ENCODE data around the gene ARRDC2. TPM values are rescaled to one million over a fixed set of nuclear protein-coding genes. Genes with fewer than 3 reads are reported as not detected.
A peak's percentile ranks its signal among the peaks of the same experiment; 100 is the strongest.

The ARRDC2 gene
- 2.8 TPM for total RNA-seq (ENCODE audit: unreplicated experiment)
- long read RNA-seq, partial matches to known transcripts: 0 of 1 reads
- long read RNA-seq, other reads (novel, unspliced or antisense): 0 of 1 reads

DNA sequence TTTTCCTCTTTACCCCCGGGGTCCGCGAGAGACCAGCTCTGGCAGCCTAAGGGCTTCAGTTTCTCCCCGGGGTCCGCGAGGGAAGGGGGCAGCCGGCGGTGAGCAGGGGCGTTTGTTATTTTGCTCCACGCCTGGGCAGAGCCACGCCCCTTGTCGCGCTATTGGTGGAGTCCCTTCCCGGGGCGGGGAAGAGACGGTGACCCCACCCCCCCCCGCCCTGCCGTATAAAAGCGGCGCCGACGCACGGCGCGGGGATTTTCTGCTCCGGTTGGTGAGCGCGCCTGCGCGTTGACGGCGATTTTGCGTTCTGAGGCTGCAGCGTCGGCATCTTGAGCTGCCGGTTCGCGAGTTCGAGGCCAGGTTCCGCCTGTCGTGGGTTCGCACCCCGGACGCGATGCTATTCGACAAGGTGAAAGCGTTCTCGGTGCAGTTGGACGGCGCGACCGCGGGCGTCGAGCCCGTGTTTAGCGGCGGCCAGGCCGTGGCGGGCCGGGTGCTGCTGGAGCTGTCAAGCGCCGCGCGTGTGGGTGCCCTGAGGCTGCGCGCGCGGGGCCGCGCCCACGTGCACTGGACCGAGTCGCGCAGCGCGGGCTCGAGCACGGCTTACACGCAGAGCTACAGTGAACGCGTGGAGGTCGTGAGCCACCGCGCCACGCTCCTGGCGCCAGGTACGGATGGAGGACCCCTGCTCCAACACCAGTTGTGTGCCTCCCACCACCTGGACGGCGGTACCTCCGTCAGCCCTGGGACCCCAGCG is at the start of gene ARRDC2:
ARRDC2 (plus strand) TSS at position 254 of the 757 bp plus-strand sequence; CDS start at position 395, 141 bp downstream.
- DNase-seq (ENCODE audit: low spot score): peak; percentile 83
- peaks cover 3% of the 10 kb centered on the region for H3K4me1 Mint-ChIP-seq (ENCODE audit: unreplicated experiment)
- peaks cover 3% of the 10 kb centered on the region for H3K36me3 Mint-ChIP-seq (ENCODE audit: low read depth, unreplicated experiment)
- H3K27me3 Mint-ChIP-seq (ENCODE audit: unreplicated experiment): peaks cover 9% of the 10 kb centered on the region
- H3K4me3 Mint-ChIP-seq (ENCODE audit: unreplicated experiment): peak within 1 kb of the TSS; percentile 90
- TF ChIP-seq CTCF (IDR thresholded peaks at IDR 0.05; ENCODE audit: unreplicated experiment): no peak
- no peak within 1 kb of the TSS for H3K27ac Mint-ChIP-seq (ENCODE audit: unreplicated experiment)
- H3K9me3 Mint-ChIP-seq (ENCODE audit: unreplicated experiment): no peaks in the 10 kb centered on the region

DNA sequence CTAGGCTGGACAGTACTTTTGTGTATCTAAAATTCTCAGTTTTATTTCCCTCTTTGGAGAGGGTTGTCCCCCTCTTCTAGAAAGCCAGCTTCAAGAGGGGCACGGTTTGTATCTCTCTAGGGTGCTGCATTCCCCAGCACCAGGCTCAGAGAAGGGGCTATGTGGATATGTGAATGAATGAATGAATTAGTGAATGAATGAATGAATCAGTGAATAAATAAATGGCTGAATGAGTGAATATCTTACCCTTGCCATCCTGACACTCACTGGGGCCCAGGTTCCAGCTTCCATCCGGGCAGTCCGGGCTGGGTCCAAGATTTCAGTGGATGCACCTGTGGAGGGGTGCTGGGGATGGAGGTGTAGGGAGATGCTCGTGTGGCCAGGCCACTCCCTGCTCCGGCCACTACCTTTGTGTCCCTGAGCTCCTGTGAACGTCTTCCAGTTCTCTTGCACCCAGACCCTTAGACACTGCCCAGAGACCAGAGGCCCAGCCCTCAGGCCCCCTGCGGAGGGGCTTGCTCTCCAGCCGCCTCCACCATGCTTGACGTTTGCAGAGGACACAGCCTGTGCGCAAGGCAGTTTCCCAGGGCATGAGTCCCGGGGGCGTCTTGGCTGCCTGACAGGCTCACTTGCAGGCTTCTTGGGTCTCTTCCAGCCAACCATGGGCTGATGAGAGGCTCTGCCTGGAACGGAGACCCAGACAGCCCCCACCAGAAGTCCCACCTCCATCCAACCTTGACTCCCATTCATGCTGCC is 43.9 kb upstream of the ARRDC2 start:
- no peak for TF ChIP-seq CTCF (IDR thresholded peaks at IDR 0.05; ENCODE audit: unreplicated experiment)
- Mint-ChIP-seq H3K27me3 (ENCODE audit: unreplicated experiment) (peaks cover 2% of the 10 kb centered on the region), H3K4me1 (ENCODE audit: unreplicated experiment) (peaks cover 15% of the 10 kb centered on the region), H3K27ac (ENCODE audit: unreplicated experiment) (no peak overlapping the region), H3K4me3 (ENCODE audit: unreplicated experiment) (no peak overlapping the region), H3K36me3 (ENCODE audit: low read depth, unreplicated experiment) (no peaks in the 10 kb centered on the region), H3K9me3 (ENCODE audit: unreplicated experiment) (no peaks in the 10 kb centered on the region)
- DNase-seq (ENCODE audit: low spot score): no peak

DNA sequence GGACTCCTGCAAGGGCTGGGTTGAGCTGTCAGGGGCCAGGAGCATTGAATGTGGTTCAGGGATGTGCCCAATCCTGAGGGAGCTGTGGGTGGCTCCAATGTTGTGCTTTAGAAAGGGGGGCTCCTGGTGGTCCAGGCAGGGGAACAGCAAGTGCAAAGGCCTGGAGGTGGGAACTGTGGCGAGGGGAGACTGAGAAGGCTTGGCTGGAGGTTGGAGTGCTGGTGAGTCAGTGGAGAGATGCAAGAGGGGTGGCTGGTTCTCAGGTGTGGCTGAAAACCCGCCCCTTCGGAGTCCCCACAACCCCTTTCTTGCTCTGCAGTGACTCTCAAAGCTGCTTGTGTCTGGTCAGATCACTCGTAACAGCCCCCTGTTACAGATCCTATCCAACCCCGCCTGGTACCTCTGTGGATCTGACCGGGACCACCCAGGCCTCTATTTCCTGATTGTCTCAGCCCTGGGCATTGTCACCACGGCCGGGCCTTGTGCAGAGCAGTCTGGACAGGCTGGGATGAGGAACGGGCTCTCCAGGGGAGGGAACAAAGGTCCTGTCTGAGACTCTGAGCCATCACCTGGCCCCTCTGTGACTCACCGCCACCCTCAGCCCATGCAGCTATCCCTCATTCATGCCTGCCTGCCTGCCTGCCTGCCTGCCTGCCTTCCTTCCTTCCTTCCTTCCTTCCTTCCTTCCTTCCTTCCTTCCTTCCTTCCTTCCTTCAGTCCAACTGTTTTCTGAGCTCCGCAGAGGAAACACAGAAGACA is 42.4 kb upstream of the ARRDC2 start:
- H3K27me3 Mint-ChIP-seq (ENCODE audit: unreplicated experiment): peaks cover 2% of the 10 kb centered on the region
- H3K4me1 Mint-ChIP-seq (ENCODE audit: unreplicated experiment): peaks cover 15% of the 10 kb centered on the region
- no peak for TF ChIP-seq CTCF (IDR thresholded peaks at IDR 0.05; ENCODE audit: unreplicated experiment)
- no peaks in the 10 kb centered on the region for H3K36me3 Mint-ChIP-seq (ENCODE audit: low read depth, unreplicated experiment)
- peak overlapping the region; percentile 89 for H3K4me3 Mint-ChIP-seq (ENCODE audit: unreplicated experiment)
- peak overlapping the region; percentile 62 for H3K27ac Mint-ChIP-seq (ENCODE audit: unreplicated experiment)
- peak; percentile 23 for DNase-seq (ENCODE audit: low spot score)
- H3K9me3 Mint-ChIP-seq (ENCODE audit: unreplicated experiment): no peaks in the 10 kb centered on the region

GRCh38 chr19:17966129-17966483 is 41.9 kb upstream of the ARRDC2 start:
- peak overlapping the region; percentile 89 for H3K4me3 Mint-ChIP-seq (ENCODE audit: unreplicated experiment)
- peaks cover 2% of the 10 kb centered on the region for H3K27me3 Mint-ChIP-seq (ENCODE audit: unreplicated experiment)

More at GRCh38 chr19:17966129-17966483, 41.9 kb upstream of the ARRDC2 start:
- H3K27ac Mint-ChIP-seq (ENCODE audit: unreplicated experiment): peak overlapping the region; percentile 62
- peaks cover 15% of the 10 kb centered on the region for H3K4me1 Mint-ChIP-seq (ENCODE audit: unreplicated experiment)
- DNase-seq (ENCODE audit: low spot score): no peak
- no peak for TF ChIP-seq CTCF (IDR thresholded peaks at IDR 0.05; ENCODE audit: unreplicated experiment)
- no peaks in the 10 kb centered on the region for H3K9me3 Mint-ChIP-seq (ENCODE audit: unreplicated experiment)
- H3K36me3 Mint-ChIP-seq (ENCODE audit: low read depth, unreplicated experiment): no peaks in the 10 kb centered on the region

Data from endothelial cell (in vitro differentiated cells).